H1 (cell line): ENCODE data around the gene FSCN2. TPM values are rescaled to one million over a fixed set of nuclear protein-coding genes. Genes with fewer than 3 reads are reported as not detected.

Experiments used
- CTCF ChIA-PET: fragments of 300-600 bp; sonication (Branson Sonifier 250); formaldehyde crosslinking; loops from one replicate; lab custom pipeline; 2021; ENCODE audit not compliant: partially characterized antibody; lab: Charles Lee
- POLR2A ChIA-PET: fragments of 300-600 bp; sonication (Branson Sonifier 250); formaldehyde crosslinking; loops from one replicate; lab custom pipeline; 2021; ENCODE audit warnings: inconsistent platforms; ENCODE audit not compliant: partially characterized antibody; lab: Charles Lee
- DNase-seq, 2 experiments: peaks; one replicate each; pipeline versions ENCODE4 v3.0.0 to v3.0.0-alpha.2; 2010 to 2022; ENCODE audit warnings: low spot score in 2 of 2, low read depth in 1 of 2, mixed read lengths in 1 of 2
- FAIRE-seq: peaks from 2 replicates; lab custom pipeline; 2011; peaks lifted over from hg19 to GRCh38; lab: Jason Lieb, UNC
- H2AFZ ChIP-seq: 2 replicates; pipeline ENCODE4 v1.8.1; 2012; ENCODE audit warnings: low read length, inconsistent platforms
- H2AK5ac ChIP-seq: 2 replicates; pipeline ENCODE4 v1.6.1; 2013; ENCODE audit warnings: low read depth, low read length
- H2BK120ac ChIP-seq: replicated peaks from 2 replicates; pipeline ENCODE3; 2013; ENCODE audit warnings: low read depth, low read length, inconsistent platforms
- H2BK12ac ChIP-seq: 2 replicates; pipeline ENCODE4 v1.6.1; 2013; ENCODE audit warnings: low read depth, low read length
- H2BK15ac ChIP-seq: 2 replicates; pipeline ENCODE4 v1.6.1; 2013; ENCODE audit warnings: low read length
- H2BK20ac ChIP-seq: 2 replicates; pipeline ENCODE4 v1.6.1; 2013; ENCODE audit warnings: low read length
- H2BK5ac ChIP-seq: 2 replicates; pipeline ENCODE4 v1.6.1; 2013; ENCODE audit warnings: low read depth, low read length
- H3K14ac ChIP-seq: 2 replicates; pipeline ENCODE4 v1.6.1; 2013; ENCODE audit warnings: inconsistent platforms; ENCODE audit not compliant: insufficient read length
- H3K18ac ChIP-seq: 2 replicates; pipeline ENCODE4 v1.6.1; 2013; ENCODE audit warnings: low read length; ENCODE audit errors: extremely low read depth
- H3K23ac ChIP-seq: 2 replicates; pipeline ENCODE4 v1.6.1; 2013; ENCODE audit warnings: inconsistent platforms; ENCODE audit not compliant: insufficient read length
- H3K23me2 ChIP-seq: 2 replicates; pipeline ENCODE4 v1.6.1; 2013; ENCODE audit warnings: low read depth, low read length
- H3K27ac ChIP-seq: 2 replicates; pipeline ENCODE4 v1.6.1; 2011; ENCODE audit warnings: low read depth, low read length, inconsistent platforms
- H3K27me3 ChIP-seq, 4 experiments: replicated peaks in 1 of 4; 1 replicate in 1 of 4; 2 replicates in 3 of 4; pipeline versions ENCODE4 v1.6.1 to v1.8.1; 2011 to 2013; ENCODE audit warnings: low read length in 3 of 4, mild to moderate bottlenecking in 3 of 4, inconsistent platforms in 2 of 4, mixed read lengths in 2 of 4, moderate library complexity in 1 of 4; ENCODE audit not compliant: control insufficient read depth in 3 of 4, insufficient read depth in 3 of 4; ENCODE audit errors: extremely low read depth in 1 of 4
- H3K36me3 ChIP-seq, 4 experiments: 2 replicates each; pipeline versions ENCODE4 v1.6.1 to v1.8.1; 2011 to 2013; ENCODE audit warnings: mild to moderate bottlenecking in 4 of 4, low read length in 3 of 4, moderate library complexity in 2 of 4, control low read depth in 1 of 4, inconsistent platforms in 1 of 4; ENCODE audit not compliant: insufficient read depth in 4 of 4, control insufficient read depth in 2 of 4
- H3K4ac ChIP-seq: replicated peaks from 2 replicates; pipeline ENCODE3; 2013; ENCODE audit warnings: low read length, low read depth, mixed read lengths, inconsistent platforms; ENCODE audit not compliant: insufficient read length
- H3K4me1 ChIP-seq, 4 experiments: replicated peaks in 1 of 4; 1 replicate in 1 of 4; 2 replicates in 3 of 4; pipeline versions ENCODE4 v1.6.1 to v1.8.1; 2011 to 2013; ENCODE audit warnings: low read length in 3 of 4, inconsistent platforms in 2 of 4, mixed read lengths in 1 of 4; ENCODE audit not compliant: insufficient read depth in 4 of 4, control insufficient read depth in 3 of 4
- H3K4me2 ChIP-seq, 2 experiments: 2 replicates each; pipeline versions ENCODE4 v1.6.1 to v1.8.1; 2011 to 2013; ENCODE audit warnings: low read depth in 2 of 2, low read length in 2 of 2, control low read depth in 1 of 2, inconsistent platforms in 1 of 2, mild to moderate bottlenecking in 1 of 2; ENCODE audit not compliant: insufficient read depth in 1 of 2
- H3K4me3 ChIP-seq, 4 experiments: fragments of 200-600, 300-600 bp in 1 of 4; sonication (generic), shearing (Covaris generic), sonication (Bioruptor Twin) in 1 of 4; 2 replicates each; pipeline versions ENCODE4 v1.5.1 to v1.8.1; 2011 to 2016; ENCODE audit warnings: low read length in 4 of 4, low read depth in 3 of 4, control low read depth in 2 of 4, inconsistent platforms in 2 of 4, mild to moderate bottlenecking in 2 of 4, mixed read lengths in 1 of 4, moderate library complexity in 1 of 4; ENCODE audit not compliant: insufficient read depth in 2 of 4; ENCODE audit errors: extremely low read depth in 1 of 4
- H3K56ac ChIP-seq: replicated peaks from 2 replicates; pipeline ENCODE3; 2013; ENCODE audit warnings: low read depth, mild to moderate bottlenecking, mixed read lengths, low read length, inconsistent platforms; ENCODE audit not compliant: insufficient read length
- H3K79me1 ChIP-seq: 2 replicates; pipeline ENCODE4 v1.6.1; 2013; ENCODE audit warnings: low read depth, low read length, control low read depth
- H3K79me2 ChIP-seq, 2 experiments: 2 replicates each; pipeline versions ENCODE4 v1.6.1 to v1.8.1; 2012 to 2013; ENCODE audit warnings: low read length in 2 of 2, mild to moderate bottlenecking in 2 of 2, inconsistent platforms in 1 of 2; ENCODE audit not compliant: insufficient read depth in 2 of 2, control insufficient read depth in 1 of 2
- H3K9ac ChIP-seq, 4 experiments: replicated peaks in 1 of 4; 1 replicate in 1 of 4; 2 replicates in 3 of 4; pipeline versions ENCODE4 v1.6.1 to v1.8.1; 2011 to 2013; ENCODE audit warnings: low read depth in 3 of 4, low read length in 3 of 4, control low read depth in 2 of 4, mild to moderate bottlenecking in 2 of 4, moderate library complexity in 2 of 4, inconsistent platforms in 1 of 4; ENCODE audit errors: extremely low read depth in 1 of 4
- H3K9me3 ChIP-seq, 2 experiments: 2 replicates each; pipeline versions ENCODE4 v1.6.1 to v1.8.1; 2012 to 2013; ENCODE audit warnings: mild to moderate bottlenecking in 2 of 2, moderate library complexity in 2 of 2, control low read depth in 1 of 2, inconsistent platforms in 1 of 2, low read depth in 1 of 2, low read length in 1 of 2, mixed read lengths in 1 of 2; ENCODE audit not compliant: insufficient read depth in 2 of 2
- H4K20me1 ChIP-seq, 2 experiments: replicated peaks in 1 of 2; 2 replicates each; pipeline versions ENCODE3 to v1.8.1; 2011 to 2013; ENCODE audit warnings: inconsistent platforms in 2 of 2, low read length in 2 of 2, mild to moderate bottlenecking in 1 of 2; ENCODE audit not compliant: insufficient read depth in 2 of 2, control insufficient read depth in 1 of 2
- H4K5ac ChIP-seq: 2 replicates; pipeline ENCODE4 v1.6.1; 2013; ENCODE audit warnings: low read length, low read depth, mixed read lengths, inconsistent platforms; ENCODE audit not compliant: insufficient read length
- H4K8ac ChIP-seq: 2 replicates; pipeline ENCODE4 v1.8.0; 2013; ENCODE audit warnings: mild to moderate bottlenecking, moderate library complexity, low read length, inconsistent platforms; ENCODE audit not compliant: insufficient read depth; ENCODE audit errors: extremely low read depth
- H4K91ac ChIP-seq: replicated peaks from 2 replicates; pipeline ENCODE3; 2013; ENCODE audit warnings: low read length, mixed read lengths, inconsistent platforms; ENCODE audit not compliant: insufficient read length
- BRCA1 ChIP-seq: IDR thresholded peaks from 2 replicates; pipeline ENCODE4 v1.6.1; 2012; ENCODE audit warnings: low read depth, low read length, improper control_type of control experiment
- CBX8 ChIP-seq: fragments of 300-800, 300-1000 bp; sonication (generic); IDR thresholded peaks from 2 replicates; pipeline ENCODE4 v1.7.1; 2016; ENCODE audit warnings: low read depth, low read length, borderline replicate concordance
- EGR1 ChIP-seq: IDR thresholded peaks from 2 replicates; pipeline ENCODE4 v1.6.1; 2011; ENCODE audit warnings: low read depth, low read length, borderline replicate concordance
- JUN ChIP-seq: IDR thresholded peaks from 2 replicates; pipeline ENCODE4 v1.6.1; 2011; ENCODE audit warnings: low read depth, mild to moderate bottlenecking, improper control_type of control experiment, low read length
- POU5F1 ChIP-seq: IDR thresholded peaks from 2 replicates; pipeline ENCODE4 v1.6.1; 2011; ENCODE audit warnings: low read depth, mild to moderate bottlenecking, low read length, moderate library complexity
- WGBS, 2 experiments: shearing (Covaris generic) in 1 of 2; methylation state at CpG; one replicate each; pipeline versions ENCODE4 v1.1.6 to v1.1.7; 2013 to 2015; ENCODE audit warnings: low lambda C conversion rate in 2 of 2, mixed read lengths in 2 of 2, inconsistent platforms in 1 of 2, low coverage in 1 of 2, missing lambda C conversion rate in 1 of 2; ENCODE audit not compliant: insufficient replicate concordance in 2 of 2, insufficient coverage in 1 of 2, insufficient read length in 1 of 2; ENCODE audit errors: extremely low coverage in 1 of 2, missing lambda C conversion rate in 1 of 2; 5-methylcytosine and 5-hydroxymethylcytosine counted together
- polyA plus RNA-seq, 7 experiments: library from polyadenylated mRNA; depleted of rRNA in 3 of 7; stranded (reverse) in 5 of 7; unstranded in 2 of 7; fragments of >200 nt in 5 of 7; fragments of 200-250 nt in 2 of 7; gene quantifications; 1 replicate in 5 of 7; 2 replicates in 1 of 7; 4 replicates in 1 of 7; pipeline versions ENCODE4 v1.2.1 to v1.2.3, GENCODE V29; 2011 to 2013; ENCODE audit warnings: missing spikeins in 2 of 7, mixed read lengths in 2 of 7
- total RNA-seq: library from RNA; stranded (reverse); fragmentation: NEBNext Ultra II Directional; extraction: Animal tissue kit (Norgen Biotek cat#: 25700); gene quantifications from 2 replicates; pipeline ENCODE4 v1.2.1, GENCODE V29; 2021

FSCN2 gene
- total and polyA plus RNA-seq, 2 of the 8 experiments (the other 6 are each of a cell fraction or from before 2014, with no cell fraction given): 0.18 to 0.30 TPM

DNA sequence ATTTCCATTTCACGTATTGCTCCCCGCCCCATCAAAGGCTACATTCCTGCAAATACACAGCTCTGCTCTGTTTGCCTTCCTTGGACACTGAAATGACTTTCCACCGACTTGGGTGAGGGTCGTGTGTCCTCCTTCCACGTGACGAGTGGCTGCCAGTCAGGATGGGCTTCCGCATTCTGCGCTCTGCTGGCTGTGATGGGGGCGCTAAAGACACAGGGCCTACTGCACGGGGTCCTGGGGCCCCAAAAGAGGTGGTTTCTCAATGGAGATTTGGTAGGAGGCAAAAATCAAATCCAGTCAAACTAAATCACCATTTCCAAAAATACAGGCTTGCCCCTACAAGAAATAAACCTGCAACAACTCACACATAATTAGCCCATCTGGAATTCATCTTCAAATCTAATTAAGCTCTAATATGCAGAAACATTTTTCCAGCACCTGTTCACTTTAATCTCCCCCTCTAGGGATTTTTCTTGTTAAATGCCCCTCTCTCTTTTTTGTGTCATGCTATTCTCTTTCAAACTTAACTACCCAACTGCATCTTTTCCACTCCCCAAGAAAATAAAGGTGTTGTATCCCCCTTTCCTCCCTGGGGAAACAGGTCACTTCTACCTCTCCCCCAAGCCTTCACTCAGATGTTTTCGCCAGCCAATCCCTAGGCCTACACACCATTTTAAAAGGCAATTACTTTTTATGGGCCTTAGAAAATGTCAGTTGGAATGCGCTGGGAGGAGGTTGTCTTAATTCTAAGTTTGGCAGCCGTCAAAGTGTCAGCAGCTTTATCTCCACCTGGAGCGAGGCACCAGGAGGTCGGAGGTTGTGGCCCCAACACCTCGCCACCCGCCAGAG lies 45.8 kb downstream of the FSCN2 start:
- H2BK15ac ChIP-seq: no peak overlapping the region
- H3K56ac ChIP-seq: no peak overlapping the region
- H2BK5ac ChIP-seq: no peak overlapping the region
- no peak overlapping the region for H2AK5ac ChIP-seq
- no peaks in the 10 kb centered on the region for H3K4me1 ChIP-seq
- H3K4me2 ChIP-seq: no peak overlapping the region
- CTCF ChIA-PET: interaction anchor here (1.3 to 1.4 kb wide), 2 partner anchors 8 to 27 kb away, joined by 3 to 4 read pairs; no protein-coding TSS in a partner anchor
- H4K5ac ChIP-seq: no peak overlapping the region
- H3K79me1 ChIP-seq: peaks cover 6% of the 10 kb centered on the region
- no peak overlapping the region for H2BK120ac ChIP-seq
- no peak overlapping the region for H3K14ac ChIP-seq
- H3K23me2 ChIP-seq: no peaks in the 10 kb centered on the region
- no peak overlapping the region for H2AFZ ChIP-seq
- no peak overlapping the region for H4K8ac ChIP-seq
- no peak overlapping the region for H2BK20ac ChIP-seq
- no peak overlapping the region for H2BK12ac ChIP-seq
- H3K9me3 ChIP-seq: no peaks in the 10 kb centered on the region
- no peak overlapping the region for H3K23ac ChIP-seq
- WGBS, 2 experiments: 89% methylated on average over 17 of the region's 17 CpGs; no CpG with 5 or more reads in 1 of the 2 experiments
- no peak overlapping the region for H3K4me3 ChIP-seq
- no peak overlapping the region for H3K18ac ChIP-seq
- TF ChIP-seq POU5F1 (no peak), BRCA1 (no peak), EGR1 (no peak), CBX8 (no peak), JUN (no peak)
- peaks cover 16 to 31% (median 22%) of the 10 kb centered on the region in 4 experiments for H3K36me3 ChIP-seq
- FAIRE-seq (no peak), DNase-seq (no peak)
- H3K4ac ChIP-seq: no peak overlapping the region
- H3K27me3 ChIP-seq: no peaks in the 10 kb centered on the region
- peak overlapping the region in 1 of 4 experiments; percentile 45; a peak in 3 of 7 replicates for H3K9ac ChIP-seq
- H3K27ac ChIP-seq: no peak overlapping the region
- H4K91ac ChIP-seq: no peak overlapping the region
- POLR2A ChIA-PET: no interaction called here
- 0 out of 4 replicates have a peak, but pooled peaks cover 0 to 2% of the 10 kb centered on the region in 2 experiments for H3K79me2 ChIP-seq
- peaks cover 11 to 12% of the 10 kb centered on the region in 2 experiments for H4K20me1 ChIP-seq
